NCI-H526 (cell line): ENCODE results near the gene DTNA.

ENCODE experiments used
- DNase-seq, 2 experiments: peaks; one replicate each; lab custom pipeline; 2025; lab: John Stamatoyannopoulos, UW

Gene DTNA

GRCh38 chr18:34936772-34937171 is 226.7 kb downstream of the DTNA start:
- no peak for DNase-seq

- no peak for DNase-seq
Measured at GRCh38 chr18:34938090-34938489, 228.0 kb downstream of the DTNA start.
